K562 (cell line): ENCODE measurements around the gene LIN28B.

Source experiments
- BRF1 ChIP-seq: IDR thresholded peaks from 3 replicates; pipeline ENCODE4 v1.6.1; 2011; ENCODE audit warnings: borderline replicate concordance, mild to moderate bottlenecking; ENCODE audit not compliant: insufficient read length; ENCODE audit errors: extremely low read depth
- CTCF ChIP-seq, 3 experiments: IDR thresholded peaks in 2 of 3; conservative IDR thresholded peaks in 1 of 3; 2 replicates each; pipeline ENCODE4 v1.5.1; 2011 to 2012; ENCODE audit warnings: low read length in 3 of 3, mild to moderate bottlenecking in 3 of 3, control low read depth in 2 of 3, improper control_type of control experiment in 1 of 3, inconsistent platforms in 1 of 3, low read depth in 1 of 3, mixed read lengths in 1 of 3, moderate library complexity in 1 of 3; ENCODE audit not compliant: insufficient read depth in 2 of 3
- FOXJ3 ChIP-seq: sonication (generic); formaldehyde crosslinking; IDR thresholded peaks from 2 replicates; pipeline ENCODE4 v1.4.0; 2020; ENCODE audit warnings: mild to moderate bottlenecking, missing genetic modification reagents
- FOXM1 ChIP-seq, 2 experiments: fragments of 450-650 bp in 1 of 2; sonication (generic) in 1 of 2; formaldehyde crosslinking in 1 of 2; IDR thresholded peaks; 2 replicates each; pipeline versions ENCODE4 v1.6.1 to v1.9.0; 2017 to 2022; ENCODE audit warnings: low read depth in 2 of 2, mild to moderate bottlenecking in 2 of 2, missing genetic modification reagents in 1 of 2, moderate library complexity in 1 of 2
- RAD51 ChIP-seq: fragments of 450-650 bp; IDR thresholded peaks from 2 replicates; pipeline ENCODE4 v1.7.1; 2016; ENCODE audit warnings: low read depth, mild to moderate bottlenecking, borderline replicate concordance
- RCOR1 ChIP-seq, 2 experiments: IDR thresholded peaks; 2 replicates each; pipeline ENCODE4 v1.6.1; 2012; ENCODE audit warnings: low read depth in 2 of 2, low read length in 2 of 2, borderline replicate concordance in 1 of 2, improper control_type of control experiment in 1 of 2
- RHOXF2B ChIP-seq: fragments of 250-450 bp; sonication (Bioruptor Pico); conservative IDR thresholded peaks from 2 replicates; pipeline ENCODE4 v1.5.1; 2021
- TBP ChIP-seq: optimal IDR thresholded peaks from 2 replicates; pipeline ENCODE3; 2011; ENCODE audit warnings: low read depth, low read length, improper control_type of control experiment
- ZC3H4 ChIP-seq: sonication (generic); formaldehyde crosslinking; IDR thresholded peaks from 2 replicates; pipeline ENCODE4 v1.9.0; 2021; ENCODE audit warnings: missing genetic modification reagents, borderline replicate concordance
- ZFPM2 ChIP-seq: fragments of 250-450 bp; sonication (Bioruptor Pico); IDR thresholded peaks from 2 replicates; pipeline ENCODE4 v1.5.1; 2022; ENCODE audit warnings: mild to moderate bottlenecking

- TF ChIP-seq ZFPM2 (CRISPR knock-in tag) (no peak), RAD51 (no peak), TBP (no peak), RCOR1 (IDR thresholded peaks at IDR 0.05; ENCODE audit: borderline replicate concordance in 1 of 2, low read depth in 2 of 2, low read length in 2 of 2) (no peak), ZC3H4 (no peak), RHOXF2B (no peak), CTCF (IDR thresholded peaks at IDR 0.05 in 2 of 3, conservative IDR thresholded peaks at IDR 0.05 in 1 of 3; ENCODE audit: insufficient read depth in 2 of 3, low read depth in 1 of 3, low read length in 3 of 3) (no peak), BRF1 (no peak), FOXM1 (IDR thresholded peaks at IDR 0.05; ENCODE audit: low read depth) (no peak), FOXM1 (CRISPR knock-in tag; IDR thresholded peaks at IDR 0.05; ENCODE audit: low read depth) (no peak), FOXJ3 (CRISPR knock-in tag) (no peak)
Observed at GRCh38 chr6:105051941-105052471, 95.1 kb downstream of the LIN28B start.
